Measurements from ENCODE around the gene KMT5B.

The KMT5B gene

GRCh38 chr11:68229601-68230000 is 16.5 kb upstream of the KMT5B start:
- no peaks in the 10 kb centered on the region for H3K36me3 ChIP-seq (ENCODE audit: control insufficient read depth in 1 of 2, insufficient read depth in 2 of 2, low read depth in 1 of 2, low read length in 2 of 2)

GRCh38 chr11:68226421-68226820 is 13.3 kb upstream of the KMT5B start:
- no peak overlapping the region for H2BK5ac ChIP-seq (ENCODE audit: low read depth, low read length, poor library complexity, severe bottlenecking)
- no peak overlapping the region for H2AK5ac ChIP-seq (ENCODE audit: low read length, severe bottlenecking)
- WGBS: 92% methylated on average over 8 of the region's 9 CpGs
- no peak overlapping the region for H3K4ac ChIP-seq (ENCODE audit: low read depth in 1 of 2, low read length in 2 of 2)
- H3K9me3 ChIP-seq (ENCODE audit: control insufficient read depth, low read length): peaks cover 18% of the 10 kb centered on the region
- H4K91ac ChIP-seq (ENCODE audit: low read length): no peak overlapping the region
- H2BK12ac ChIP-seq (ENCODE audit: low read length in 2 of 2): no peak overlapping the region
- no peak overlapping the region for H2BK15ac ChIP-seq (ENCODE audit: low read depth, poor library complexity, severe bottlenecking)
- H3K14ac ChIP-seq (ENCODE audit: low read length in 2 of 2): no peak overlapping the region
- no peaks in the 10 kb centered on the region for H3K36me3 ChIP-seq (ENCODE audit: control insufficient read depth in 1 of 2, insufficient read depth in 2 of 2, low read depth in 1 of 2, low read length in 2 of 2)
- H3K27me3 ChIP-seq (ENCODE audit: control insufficient read depth in 1 of 2, insufficient read depth in 1 of 2, low read length in 2 of 2): peaks cover 14 to 20% of the 10 kb centered on the region in 2 experiments
- no peak overlapping the region for H3K27ac ChIP-seq (ENCODE audit: low read length, poor library complexity, severe bottlenecking)
- H3K4me1 ChIP-seq (ENCODE audit: control insufficient read depth, insufficient read depth, low read depth, low read length): peaks cover 2% of the 10 kb centered on the region
- H2BK120ac ChIP-seq (ENCODE audit: low read depth, low read length): no peak overlapping the region
- H3K79me1 ChIP-seq (replicated peaks; ENCODE audit: low read length, poor library complexity, severe bottlenecking): no peaks in the 10 kb centered on the region
- no peak overlapping the region for H3K4me2 ChIP-seq (ENCODE audit: low read length, poor library complexity, severe bottlenecking)
- no peak overlapping the region for H4K8ac ChIP-seq (ENCODE audit: low read length)
- no peak overlapping the region for H3K4me3 ChIP-seq (ENCODE audit: insufficient read depth in 1 of 2, low read depth in 1 of 2, low read length in 2 of 2)
- H3K9ac ChIP-seq (ENCODE audit: low read length): no peak overlapping the region
- H2AFZ ChIP-seq (ENCODE audit: low read depth, low read length): no peak overlapping the region
- no peak overlapping the region for H3K18ac ChIP-seq (ENCODE audit: low read depth in 1 of 2, low read length in 2 of 2)
- H3K23ac ChIP-seq (ENCODE audit: low read length in 2 of 2): no peak overlapping the region
- DNase-seq: no peak

More at GRCh38 chr11:68229601-68230000, 16.5 kb upstream of the KMT5B start:
- no peaks in the 10 kb centered on the region for H3K4me1 ChIP-seq (ENCODE audit: control insufficient read depth, insufficient read depth, low read depth, low read length)
- H3K27me3 ChIP-seq (ENCODE audit: control insufficient read depth in 1 of 2, insufficient read depth in 1 of 2, low read length in 2 of 2): peaks cover 17% of the 10 kb centered on the region in 2 experiments
- no peak overlapping the region for H3K4me3 ChIP-seq (ENCODE audit: insufficient read depth in 1 of 2, low read depth in 1 of 2, low read length in 2 of 2)
- no peak overlapping the region for H2AK5ac ChIP-seq (ENCODE audit: low read length, severe bottlenecking)
- no peak for DNase-seq
- no CpG with 5 or more reads among the region's 1 CpG for WGBS
- H3K23ac ChIP-seq (ENCODE audit: low read length in 2 of 2): no peak overlapping the region
- no peak overlapping the region for H3K27ac ChIP-seq (ENCODE audit: low read length, poor library complexity, severe bottlenecking)
- H4K8ac ChIP-seq (ENCODE audit: low read length): no peak overlapping the region
- no peak overlapping the region for H3K18ac ChIP-seq (ENCODE audit: low read depth in 1 of 2, low read length in 2 of 2)
- no peak overlapping the region for H2BK5ac ChIP-seq (ENCODE audit: low read depth, low read length, poor library complexity, severe bottlenecking)
- no peak overlapping the region for H3K4ac ChIP-seq (ENCODE audit: low read depth in 1 of 2, low read length in 2 of 2)
- no peak overlapping the region for H2BK15ac ChIP-seq (ENCODE audit: low read depth, poor library complexity, severe bottlenecking)
- no peak overlapping the region for H3K4me2 ChIP-seq (ENCODE audit: low read length, poor library complexity, severe bottlenecking)
- H2BK120ac ChIP-seq (ENCODE audit: low read depth, low read length): no peak overlapping the region
- H3K9ac ChIP-seq (ENCODE audit: low read length): no peak overlapping the region
- no peak overlapping the region for H3K14ac ChIP-seq (ENCODE audit: low read length in 2 of 2)
- no peak overlapping the region for H2BK12ac ChIP-seq (ENCODE audit: low read length in 2 of 2)
- H3K79me1 ChIP-seq (replicated peaks; ENCODE audit: low read length, poor library complexity, severe bottlenecking): no peaks in the 10 kb centered on the region
- peaks cover 18% of the 10 kb centered on the region for H3K9me3 ChIP-seq (ENCODE audit: control insufficient read depth, low read length)
- no peak overlapping the region for H4K91ac ChIP-seq (ENCODE audit: low read length)
- no peak overlapping the region for H2AFZ ChIP-seq (ENCODE audit: low read depth, low read length)

DNA sequence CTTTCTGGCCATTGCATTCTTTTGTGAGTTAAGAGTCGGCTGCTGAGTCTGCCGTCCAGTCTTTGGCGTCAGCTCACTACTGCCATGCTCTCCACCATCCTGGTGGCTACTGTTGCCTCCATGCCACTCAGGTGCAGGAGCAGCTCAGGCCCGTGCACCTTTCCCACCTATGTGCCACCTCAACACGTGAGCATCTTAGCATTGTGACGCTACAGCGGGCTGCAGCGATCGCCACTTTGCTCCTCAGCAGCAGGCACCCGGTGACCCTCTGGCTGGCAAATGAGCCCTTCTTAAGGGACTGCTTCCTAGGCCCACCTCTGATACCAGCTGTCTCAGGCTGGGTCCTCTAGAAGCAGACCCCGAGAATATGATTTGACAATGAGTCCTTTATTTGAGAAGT is 11.5 kb upstream of the KMT5B start:
- H4K91ac ChIP-seq (ENCODE audit: low read length): no peak overlapping the region
- H3K4ac ChIP-seq (ENCODE audit: low read depth in 1 of 2, low read length in 2 of 2): no peak overlapping the region
- peaks cover 17% of the 10 kb centered on the region for H3K9me3 ChIP-seq (ENCODE audit: control insufficient read depth, low read length)
- H4K8ac ChIP-seq (ENCODE audit: low read length): no peak overlapping the region
- H2BK5ac ChIP-seq (ENCODE audit: low read depth, low read length, poor library complexity, severe bottlenecking): no peak overlapping the region
- no peak overlapping the region for H2BK15ac ChIP-seq (ENCODE audit: low read depth, poor library complexity, severe bottlenecking)
- no peak overlapping the region for H3K4me2 ChIP-seq (ENCODE audit: low read length, poor library complexity, severe bottlenecking)
- H3K14ac ChIP-seq (ENCODE audit: low read length in 2 of 2): peak overlapping the region in 1 of 2 experiments; percentile 57
- no peak overlapping the region for H2BK12ac ChIP-seq (ENCODE audit: low read length in 2 of 2)
- no peak for DNase-seq
- no peak overlapping the region for H2AK5ac ChIP-seq (ENCODE audit: low read length, severe bottlenecking)
- no peak overlapping the region for H2BK120ac ChIP-seq (ENCODE audit: low read depth, low read length)
- no peaks in the 10 kb centered on the region for H3K36me3 ChIP-seq (ENCODE audit: control insufficient read depth in 1 of 2, insufficient read depth in 2 of 2, low read depth in 1 of 2, low read length in 2 of 2)
- H3K9ac ChIP-seq (ENCODE audit: low read length): no peak overlapping the region
- no peaks in the 10 kb centered on the region for H3K79me1 ChIP-seq (replicated peaks; ENCODE audit: low read length, poor library complexity, severe bottlenecking)
- WGBS: 88% methylated on average over 11 of the region's 11 CpGs
- peak overlapping the region in 1 of 2 experiments; percentile 77 for H3K23ac ChIP-seq (ENCODE audit: low read length in 2 of 2)
- H3K18ac ChIP-seq (ENCODE audit: low read depth in 1 of 2, low read length in 2 of 2): no peak overlapping the region
- no peak overlapping the region for H2AFZ ChIP-seq (ENCODE audit: low read depth, low read length)
- peaks cover 2% of the 10 kb centered on the region for H3K4me1 ChIP-seq (ENCODE audit: control insufficient read depth, insufficient read depth, low read depth, low read length)
- H3K27me3 ChIP-seq (ENCODE audit: control insufficient read depth in 1 of 2, insufficient read depth in 1 of 2, low read length in 2 of 2): peaks cover 20 to 22% of the 10 kb centered on the region in 2 experiments
- no peak overlapping the region for H3K27ac ChIP-seq (ENCODE audit: low read length, poor library complexity, severe bottlenecking)
- H3K4me3 ChIP-seq (ENCODE audit: insufficient read depth in 1 of 2, low read depth in 1 of 2, low read length in 2 of 2): no peak overlapping the region

- Histone ChIP-seq H2BK15ac (ENCODE audit: low read depth, poor library complexity, severe bottlenecking) (no peak overlapping the region), H3K9me3 (ENCODE audit: control insufficient read depth, low read length) (peaks cover 9% of the 10 kb centered on the region), H3K9ac (ENCODE audit: low read length) (no peak overlapping the region), H3K14ac (ENCODE audit: low read length in 2 of 2) (no peak overlapping the region), H3K18ac (ENCODE audit: low read depth in 1 of 2, low read length in 2 of 2) (no peak overlapping the region), H2BK120ac (ENCODE audit: low read depth, low read length) (no peak overlapping the region), H3K23ac (ENCODE audit: low read length in 2 of 2) (no peak overlapping the region), H3K4me3 (ENCODE audit: insufficient read depth in 1 of 2, low read depth in 1 of 2, low read length in 2 of 2) (no peak overlapping the region), H3K27ac (ENCODE audit: low read length, poor library complexity, severe bottlenecking) (no peak overlapping the region), H2BK12ac (ENCODE audit: low read length in 2 of 2) (no peak overlapping the region), H3K36me3 (ENCODE audit: control insufficient read depth in 1 of 2, insufficient read depth in 2 of 2, low read depth in 1 of 2, low read length in 2 of 2) (no peaks in the 10 kb centered on the region), H2AK5ac (ENCODE audit: low read length, severe bottlenecking) (no peak overlapping the region), H3K4me2 (ENCODE audit: low read length, poor library complexity, severe bottlenecking) (no peak overlapping the region), H4K8ac (ENCODE audit: low read length) (no peak overlapping the region), H3K4ac (ENCODE audit: low read depth in 1 of 2, low read length in 2 of 2) (no peak overlapping the region), H2BK5ac (ENCODE audit: low read depth, low read length, poor library complexity, severe bottlenecking) (no peak overlapping the region), H4K91ac (ENCODE audit: low read length) (no peak overlapping the region), H2AFZ (ENCODE audit: low read depth, low read length) (no peak overlapping the region), H3K27me3 (ENCODE audit: control insufficient read depth in 1 of 2, insufficient read depth in 1 of 2, low read length in 2 of 2) (peaks cover 23 to 24% of the 10 kb centered on the region in 2 experiments), H3K79me1 (replicated peaks; ENCODE audit: low read length, poor library complexity, severe bottlenecking) (no peaks in the 10 kb centered on the region), H3K4me1 (ENCODE audit: control insufficient read depth, insufficient read depth, low read depth, low read length) (peaks cover 2% of the 10 kb centered on the region)
- 88% methylated on average over 5 of the region's 6 CpGs for WGBS
- no peak for DNase-seq
These were observed 10.2 kb upstream of the KMT5B start for GRCh38 chr11:68223275-68223674.
